Neural progenitor cell (in vitro differentiated cells): ENCODE data around the gene CSF3R.

Experiments used
- EZH2 ChIP-seq: fragments of 200-600 bp; sonication (generic); IDR thresholded peaks from 2 replicates; pipeline ENCODE4 v1.6.1; 2017; ENCODE audit warnings: antibody characterized with exemption, mild to moderate bottlenecking, moderate library complexity
- EZH2phosphoT487 ChIP-seq: fragments of 200-600 bp; sonication (generic); IDR thresholded peaks from 2 replicates; pipeline ENCODE4 v1.6.1; 2017; ENCODE audit warnings: antibody characterized with exemption
- TF ChIP-seq, protein P1 (sequence below): fragments of 200-600 bp; sonication (generic); IDR thresholded peaks from 2 replicates; pipeline ENCODE4 v1.5.1; 2017; ENCODE audit warnings: antibody characterized with exemption, mild to moderate bottlenecking

DNA sequence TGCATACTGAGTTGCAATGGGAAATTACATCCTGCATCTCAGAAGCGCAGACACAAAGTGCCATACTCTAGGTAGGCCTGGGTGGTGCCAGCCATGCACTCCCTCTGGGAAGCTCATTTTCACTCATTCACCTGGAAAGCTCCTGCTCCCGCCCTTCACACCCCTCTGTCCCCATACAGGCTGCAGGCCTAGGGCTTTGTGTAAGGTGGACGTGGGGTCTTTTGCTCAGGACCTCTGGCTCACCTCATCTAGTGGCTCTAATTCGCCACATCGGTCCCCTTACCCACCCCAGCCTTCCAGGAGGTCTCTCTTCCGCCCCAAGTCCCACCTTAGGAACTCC, 19.3 kb downstream of the CSF3R start:
- TF ChIP-seq, protein P1, sequence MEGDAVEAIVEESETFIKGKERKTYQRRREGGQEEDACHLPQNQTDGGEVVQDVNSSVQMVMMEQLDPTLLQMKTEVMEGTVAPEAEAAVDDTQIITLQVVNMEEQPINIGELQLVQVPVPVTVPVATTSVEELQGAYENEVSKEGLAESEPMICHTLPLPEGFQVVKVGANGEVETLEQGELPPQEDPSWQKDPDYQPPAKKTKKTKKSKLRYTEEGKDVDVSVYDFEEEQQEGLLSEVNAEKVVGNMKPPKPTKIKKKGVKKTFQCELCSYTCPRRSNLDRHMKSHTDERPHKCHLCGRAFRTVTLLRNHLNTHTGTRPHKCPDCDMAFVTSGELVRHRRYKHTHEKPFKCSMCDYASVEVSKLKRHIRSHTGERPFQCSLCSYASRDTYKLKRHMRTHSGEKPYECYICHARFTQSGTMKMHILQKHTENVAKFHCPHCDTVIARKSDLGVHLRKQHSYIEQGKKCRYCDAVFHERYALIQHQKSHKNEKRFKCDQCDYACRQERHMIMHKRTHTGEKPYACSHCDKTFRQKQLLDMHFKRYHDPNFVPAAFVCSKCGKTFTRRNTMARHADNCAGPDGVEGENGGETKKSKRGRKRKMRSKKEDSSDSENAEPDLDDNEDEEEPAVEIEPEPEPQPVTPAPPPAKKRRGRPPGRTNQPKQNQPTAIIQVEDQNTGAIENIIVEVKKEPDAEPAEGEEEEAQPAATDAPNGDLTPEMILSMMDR: no peak
- TF ChIP-seq EZH2 (no peak), EZH2phosphoT487 (no peak)
